H1 (cell line): ENCODE data around the gene CAMTA1. TPM values are rescaled to one million over a fixed set of nuclear protein-coding genes. Genes with fewer than 3 reads are reported as not detected.

Source experiments
- CTCF ChIA-PET: fragments of 300-600 bp; sonication (Branson Sonifier 250); formaldehyde crosslinking; loops from one replicate; lab custom pipeline; 2021; ENCODE audit not compliant: partially characterized antibody; lab: Charles Lee
- POLR2A ChIA-PET: fragments of 300-600 bp; sonication (Branson Sonifier 250); formaldehyde crosslinking; loops from one replicate; lab custom pipeline; 2021; ENCODE audit warnings: inconsistent platforms; ENCODE audit not compliant: partially characterized antibody; lab: Charles Lee
- DNase-seq, 2 experiments: peaks; one replicate each; pipeline versions ENCODE4 v3.0.0 to v3.0.0-alpha.2; 2010 to 2022; ENCODE audit warnings: low spot score in 2 of 2, low read depth in 1 of 2, mixed read lengths in 1 of 2
- FAIRE-seq: peaks from 2 replicates; lab custom pipeline; 2011; peaks lifted over from hg19 to GRCh38; lab: Jason Lieb, UNC
- H2AFZ ChIP-seq: 2 replicates; pipeline ENCODE4 v1.8.1; 2012; ENCODE audit warnings: low read length, inconsistent platforms
- H2AK5ac ChIP-seq: 2 replicates; pipeline ENCODE4 v1.6.1; 2013; ENCODE audit warnings: low read depth, low read length
- H2BK120ac ChIP-seq: replicated peaks from 2 replicates; pipeline ENCODE3; 2013; ENCODE audit warnings: low read depth, low read length, inconsistent platforms
- H2BK12ac ChIP-seq: 2 replicates; pipeline ENCODE4 v1.6.1; 2013; ENCODE audit warnings: low read depth, low read length
- H2BK15ac ChIP-seq: 2 replicates; pipeline ENCODE4 v1.6.1; 2013; ENCODE audit warnings: low read length
- H2BK20ac ChIP-seq: 2 replicates; pipeline ENCODE4 v1.6.1; 2013; ENCODE audit warnings: low read length
- H2BK5ac ChIP-seq: 2 replicates; pipeline ENCODE4 v1.6.1; 2013; ENCODE audit warnings: low read depth, low read length
- H3K14ac ChIP-seq: 2 replicates; pipeline ENCODE4 v1.6.1; 2013; ENCODE audit warnings: inconsistent platforms; ENCODE audit not compliant: insufficient read length
- H3K18ac ChIP-seq: 2 replicates; pipeline ENCODE4 v1.6.1; 2013; ENCODE audit warnings: low read length; ENCODE audit errors: extremely low read depth
- H3K23ac ChIP-seq: 2 replicates; pipeline ENCODE4 v1.6.1; 2013; ENCODE audit warnings: inconsistent platforms; ENCODE audit not compliant: insufficient read length
- H3K23me2 ChIP-seq: 2 replicates; pipeline ENCODE4 v1.6.1; 2013; ENCODE audit warnings: low read depth, low read length
- H3K27ac ChIP-seq: 2 replicates; pipeline ENCODE4 v1.6.1; 2011; ENCODE audit warnings: low read depth, low read length, inconsistent platforms
- H3K27me3 ChIP-seq, 4 experiments: replicated peaks in 1 of 4; 1 replicate in 1 of 4; 2 replicates in 3 of 4; pipeline versions ENCODE4 v1.6.1 to v1.8.1; 2011 to 2013; ENCODE audit warnings: low read length in 3 of 4, mild to moderate bottlenecking in 3 of 4, inconsistent platforms in 2 of 4, mixed read lengths in 2 of 4, moderate library complexity in 1 of 4; ENCODE audit not compliant: control insufficient read depth in 3 of 4, insufficient read depth in 3 of 4; ENCODE audit errors: extremely low read depth in 1 of 4
- H3K36me3 ChIP-seq, 4 experiments: 2 replicates each; pipeline versions ENCODE4 v1.6.1 to v1.8.1; 2011 to 2013; ENCODE audit warnings: mild to moderate bottlenecking in 4 of 4, low read length in 3 of 4, moderate library complexity in 2 of 4, control low read depth in 1 of 4, inconsistent platforms in 1 of 4; ENCODE audit not compliant: insufficient read depth in 4 of 4, control insufficient read depth in 2 of 4
- H3K4ac ChIP-seq: replicated peaks from 2 replicates; pipeline ENCODE3; 2013; ENCODE audit warnings: low read length, low read depth, mixed read lengths, inconsistent platforms; ENCODE audit not compliant: insufficient read length
- H3K4me1 ChIP-seq, 4 experiments: replicated peaks in 1 of 4; 1 replicate in 1 of 4; 2 replicates in 3 of 4; pipeline versions ENCODE4 v1.6.1 to v1.8.1; 2011 to 2013; ENCODE audit warnings: low read length in 3 of 4, inconsistent platforms in 2 of 4, mixed read lengths in 1 of 4; ENCODE audit not compliant: insufficient read depth in 4 of 4, control insufficient read depth in 3 of 4
- H3K4me2 ChIP-seq, 2 experiments: 2 replicates each; pipeline versions ENCODE4 v1.6.1 to v1.8.1; 2011 to 2013; ENCODE audit warnings: low read depth in 2 of 2, low read length in 2 of 2, control low read depth in 1 of 2, inconsistent platforms in 1 of 2, mild to moderate bottlenecking in 1 of 2; ENCODE audit not compliant: insufficient read depth in 1 of 2
- H3K4me3 ChIP-seq, 4 experiments: fragments of 200-600, 300-600 bp in 1 of 4; sonication (generic), shearing (Covaris generic), sonication (Bioruptor Twin) in 1 of 4; 2 replicates each; pipeline versions ENCODE4 v1.5.1 to v1.8.1; 2011 to 2016; ENCODE audit warnings: low read length in 4 of 4, low read depth in 3 of 4, control low read depth in 2 of 4, inconsistent platforms in 2 of 4, mild to moderate bottlenecking in 2 of 4, mixed read lengths in 1 of 4, moderate library complexity in 1 of 4; ENCODE audit not compliant: insufficient read depth in 2 of 4; ENCODE audit errors: extremely low read depth in 1 of 4
- H3K56ac ChIP-seq: replicated peaks from 2 replicates; pipeline ENCODE3; 2013; ENCODE audit warnings: low read depth, mild to moderate bottlenecking, mixed read lengths, low read length, inconsistent platforms; ENCODE audit not compliant: insufficient read length
- H3K79me1 ChIP-seq: 2 replicates; pipeline ENCODE4 v1.6.1; 2013; ENCODE audit warnings: low read depth, low read length, control low read depth
- H3K79me2 ChIP-seq, 2 experiments: 2 replicates each; pipeline versions ENCODE4 v1.6.1 to v1.8.1; 2012 to 2013; ENCODE audit warnings: low read length in 2 of 2, mild to moderate bottlenecking in 2 of 2, inconsistent platforms in 1 of 2; ENCODE audit not compliant: insufficient read depth in 2 of 2, control insufficient read depth in 1 of 2
- H3K9ac ChIP-seq, 4 experiments: replicated peaks in 1 of 4; 1 replicate in 1 of 4; 2 replicates in 3 of 4; pipeline versions ENCODE4 v1.6.1 to v1.8.1; 2011 to 2013; ENCODE audit warnings: low read depth in 3 of 4, low read length in 3 of 4, control low read depth in 2 of 4, mild to moderate bottlenecking in 2 of 4, moderate library complexity in 2 of 4, inconsistent platforms in 1 of 4; ENCODE audit errors: extremely low read depth in 1 of 4
- H3K9me3 ChIP-seq, 2 experiments: 2 replicates each; pipeline versions ENCODE4 v1.6.1 to v1.8.1; 2012 to 2013; ENCODE audit warnings: mild to moderate bottlenecking in 2 of 2, moderate library complexity in 2 of 2, control low read depth in 1 of 2, inconsistent platforms in 1 of 2, low read depth in 1 of 2, low read length in 1 of 2, mixed read lengths in 1 of 2; ENCODE audit not compliant: insufficient read depth in 2 of 2
- H4K20me1 ChIP-seq, 2 experiments: replicated peaks in 1 of 2; 2 replicates each; pipeline versions ENCODE3 to v1.8.1; 2011 to 2013; ENCODE audit warnings: inconsistent platforms in 2 of 2, low read length in 2 of 2, mild to moderate bottlenecking in 1 of 2; ENCODE audit not compliant: insufficient read depth in 2 of 2, control insufficient read depth in 1 of 2
- H4K5ac ChIP-seq: 2 replicates; pipeline ENCODE4 v1.6.1; 2013; ENCODE audit warnings: low read length, low read depth, mixed read lengths, inconsistent platforms; ENCODE audit not compliant: insufficient read length
- H4K8ac ChIP-seq: 2 replicates; pipeline ENCODE4 v1.8.0; 2013; ENCODE audit warnings: mild to moderate bottlenecking, moderate library complexity, low read length, inconsistent platforms; ENCODE audit not compliant: insufficient read depth; ENCODE audit errors: extremely low read depth
- H4K91ac ChIP-seq: replicated peaks from 2 replicates; pipeline ENCODE3; 2013; ENCODE audit warnings: low read length, mixed read lengths, inconsistent platforms; ENCODE audit not compliant: insufficient read length
- EP300 ChIP-seq, 2 experiments: IDR thresholded peaks; 1 replicate in 1 of 2; 2 replicates in 1 of 2; pipeline ENCODE4 v1.6.1; 2011 to 2012; ENCODE audit warnings: low read depth in 2 of 2, low read length in 2 of 2, mild to moderate bottlenecking in 2 of 2, borderline replicate concordance in 1 of 2, inconsistent platforms in 1 of 2, moderate library complexity in 1 of 2
- WGBS, 2 experiments: shearing (Covaris generic) in 1 of 2; methylation state at CpG; one replicate each; pipeline versions ENCODE4 v1.1.6 to v1.1.7; 2013 to 2015; ENCODE audit warnings: low lambda C conversion rate in 2 of 2, mixed read lengths in 2 of 2, inconsistent platforms in 1 of 2, low coverage in 1 of 2, missing lambda C conversion rate in 1 of 2; ENCODE audit not compliant: insufficient replicate concordance in 2 of 2, insufficient coverage in 1 of 2, insufficient read length in 1 of 2; ENCODE audit errors: extremely low coverage in 1 of 2, missing lambda C conversion rate in 1 of 2; 5-methylcytosine and 5-hydroxymethylcytosine counted together
- polyA plus RNA-seq, 7 experiments: library from polyadenylated mRNA; depleted of rRNA in 3 of 7; stranded (reverse) in 5 of 7; unstranded in 2 of 7; fragments of >200 nt in 5 of 7; fragments of 200-250 nt in 2 of 7; gene quantifications; 1 replicate in 5 of 7; 2 replicates in 1 of 7; 4 replicates in 1 of 7; pipeline versions ENCODE4 v1.2.1 to v1.2.3, GENCODE V29; 2011 to 2013; ENCODE audit warnings: missing spikeins in 2 of 7, mixed read lengths in 2 of 7
- total RNA-seq: library from RNA; stranded (reverse); fragmentation: NEBNext Ultra II Directional; extraction: Animal tissue kit (Norgen Biotek cat#: 25700); gene quantifications from 2 replicates; pipeline ENCODE4 v1.2.1, GENCODE V29; 2021

CAMTA1 gene
- total and polyA plus RNA-seq, 2 of the 8 experiments (the other 6 are each of a cell fraction or from before 2014, with no cell fraction given): 65.0 to 119 TPM

- Histone ChIP-seq H3K9ac (no peak overlapping the region; a peak in 1 of 7 replicates), H2BK5ac (no peak overlapping the region), H2AK5ac (no peak overlapping the region), H3K56ac (no peak overlapping the region), H2AFZ (no peak overlapping the region), H3K9me3 (no peaks in the 10 kb centered on the region), H4K5ac (no peak overlapping the region), H2BK15ac (no peak overlapping the region), H4K91ac (no peak overlapping the region), H4K8ac (no peak overlapping the region), H3K79me1 (no peaks in the 10 kb centered on the region), H3K27me3 (0 out of 7 replicates have a peak, but pooled peaks cover 0 to 2% (median 0%) of the 10 kb centered on the region in 4 experiments), H3K23ac (no peak overlapping the region), H2BK120ac (no peak overlapping the region), H2BK20ac (no peak overlapping the region), H3K36me3 (no peaks in the 10 kb centered on the region), H2BK12ac (no peak overlapping the region), H3K4me2 (no peak overlapping the region), H3K4me3 (no peak overlapping the region), H3K79me2 (no peaks in the 10 kb centered on the region), H3K4ac (no peak overlapping the region), H3K4me1 (no peaks in the 10 kb centered on the region), H3K18ac (no peak overlapping the region), H3K23me2 (no peaks in the 10 kb centered on the region), H3K14ac (no peak overlapping the region), H4K20me1 (peaks cover 0 to 2% of the 10 kb centered on the region in 2 experiments), H3K27ac (no peak overlapping the region)
- DNase-seq (no peak), FAIRE-seq (no peak)
- no peak for TF ChIP-seq EP300 (IDR thresholded peaks at IDR 0.05; ENCODE audit: borderline replicate concordance in 1 of 2, low read depth in 2 of 2, low read length in 2 of 2)
- ChIA-PET CTCF (interaction anchor here (0.9 kb wide), 1 partner anchor 128 kb away, joined by 3 read pairs; no protein-coding TSS in a partner anchor), POLR2A (no interaction called here)
- 74% methylated on average over 1 of the region's 1 CpG; no CpG with 5 or more reads in 1 of the 2 experiments for WGBS, 2 experiments
Observed at GRCh38 chr1:7171168-7171567, 385.9 kb downstream of the CAMTA1 start.
